Measurements from ENCODE around the gene ALG14. TPM values are rescaled to one million over a fixed set of nuclear protein-coding genes. Genes with fewer than 3 reads are reported as not detected.
A peak's percentile ranks its signal among the peaks of the same experiment; 100 is the strongest.

Gene ALG14
- total RNA-seq, 1 donor from 2014 or later = 4.6 TPM

GRCh38 chr1:94976971-94977548, 95.7 kb downstream of the ALG14 start:
- Histone ChIP-seq H3K4me1 (peaks cover 8% of the 10 kb centered on the region), H3K27me3 (ENCODE audit: low read depth) (no peaks in the 10 kb centered on the region), H3K36me3 (no peaks in the 10 kb centered on the region), H3K4me3 (no peak overlapping the region), H3K27ac (no peak overlapping the region), H3K9me3 (no peaks in the 10 kb centered on the region)
- TF ChIP-seq CTCF (IDR thresholded peaks at IDR 0.05) = no peak
- ATAC-seq = no peak
- intact Hi-C loops (cut with DNase I) = no loop called here
- no peak for DNase-seq

DNA sequence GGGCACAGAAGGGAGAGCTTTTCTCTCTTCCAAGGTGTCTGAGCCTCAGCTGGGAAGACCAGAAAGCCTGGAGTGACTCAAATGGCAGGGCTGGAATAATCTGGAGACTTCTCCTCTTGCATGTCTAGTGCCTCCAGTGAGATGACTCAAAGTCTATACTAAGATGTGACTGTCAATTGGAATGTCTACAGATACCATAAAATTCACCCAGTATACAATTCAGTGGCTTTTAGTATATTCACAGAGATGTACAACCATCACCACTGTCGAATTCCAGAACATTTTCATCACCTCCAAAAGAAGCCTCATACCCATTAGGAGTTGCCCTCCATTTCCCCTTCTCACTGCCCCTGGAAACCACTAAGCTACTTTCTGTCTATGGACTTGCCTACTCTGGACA, 97.9 kb downstream of the ALG14 start:
- Histone ChIP-seq H3K27ac (no peak overlapping the region), H3K36me3 (no peaks in the 10 kb centered on the region), H3K27me3 (ENCODE audit: low read depth) (no peaks in the 10 kb centered on the region), H3K4me3 (no peak overlapping the region), H3K9me3 (no peaks in the 10 kb centered on the region), H3K4me1 (peaks cover 15% of the 10 kb centered on the region)
- intact Hi-C loops (cut with DNase I) = no loop called here
- ATAC-seq (no peak), DNase-seq (no peak)
- TF ChIP-seq CTCF (IDR thresholded peaks at IDR 0.05) = no peak

DNA sequence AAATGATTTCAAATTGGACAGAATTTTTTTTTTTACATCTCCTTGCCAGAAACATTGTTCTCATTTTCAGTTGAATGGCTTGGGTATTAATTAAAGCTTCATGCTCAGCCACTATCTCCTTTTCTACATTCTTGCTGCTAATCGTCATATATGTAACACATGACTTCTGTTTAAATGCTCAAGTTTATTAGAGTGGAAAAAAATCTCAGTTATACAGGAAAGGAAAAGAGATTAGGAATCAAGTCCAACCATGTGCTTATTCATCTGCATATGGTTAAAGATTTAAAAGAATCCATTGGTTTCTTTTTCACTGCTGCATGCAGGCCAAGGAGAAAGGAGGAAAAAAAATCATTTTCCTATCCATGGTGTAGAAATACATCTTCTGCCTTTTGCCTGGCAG, 98.5 kb downstream of the ALG14 start:
- Histone ChIP-seq H3K27me3 (ENCODE audit: low read depth) (no peaks in the 10 kb centered on the region), H3K9me3 (no peaks in the 10 kb centered on the region), H3K27ac (no peak overlapping the region), H3K4me1 (peaks cover 15% of the 10 kb centered on the region), H3K4me3 (no peak overlapping the region), H3K36me3 (no peaks in the 10 kb centered on the region)
- TF ChIP-seq CTCF (IDR thresholded peaks at IDR 0.05) = no peak
- DNase-seq (no peak), ATAC-seq (no peak)
- intact Hi-C loops (cut with DNase I) = no loop called here

GRCh38 chr1:94973309-94973922, 99.3 kb downstream of the ALG14 start:
- no peak overlapping the region for H3K4me3 ChIP-seq
- no peak for ATAC-seq
- no peak for TF ChIP-seq CTCF (IDR thresholded peaks at IDR 0.05)
- peaks cover 15% of the 10 kb centered on the region for H3K4me1 ChIP-seq
- no peaks in the 10 kb centered on the region for H3K27me3 ChIP-seq (ENCODE audit: low read depth)
- H3K36me3 ChIP-seq = no peaks in the 10 kb centered on the region
- intact Hi-C loops (cut with DNase I) = no loop called here
- no peaks in the 10 kb centered on the region for H3K9me3 ChIP-seq
- no peak overlapping the region for H3K27ac ChIP-seq
- DNase-seq = no peak

DNA sequence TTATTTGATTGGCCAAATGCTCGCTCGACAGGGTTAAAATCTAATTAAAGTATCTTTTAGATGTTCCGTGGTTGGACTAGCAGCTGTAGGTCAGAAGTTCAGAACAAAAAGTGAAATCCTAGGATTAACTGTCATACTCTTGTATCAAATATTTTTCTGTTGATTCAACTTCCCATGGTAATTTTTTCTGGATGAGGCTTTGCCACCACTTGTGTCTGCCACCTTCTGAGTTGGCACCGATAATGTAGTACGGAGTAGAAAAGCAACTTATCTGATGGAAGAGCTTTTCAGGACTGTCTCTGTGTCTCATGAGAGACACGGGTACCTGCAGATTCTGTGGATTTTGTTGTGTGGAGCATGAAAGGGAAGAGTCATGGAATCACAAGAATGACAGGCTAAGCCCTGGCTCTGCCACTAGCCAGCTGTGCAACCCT, 101.2 kb downstream of the ALG14 start:
- ATAC-seq = peak in 1 of 2 donors; percentile 24
- H3K27ac ChIP-seq = peak overlapping the region; percentile 56
- no peak for TF ChIP-seq CTCF (IDR thresholded peaks at IDR 0.05)

More for the DNA sequence above, 101.2 kb downstream of the ALG14 start:
- no peak for DNase-seq
- no peaks in the 10 kb centered on the region for H3K27me3 ChIP-seq (ENCODE audit: low read depth)
- intact Hi-C loops (cut with DNase I) = no loop called here
- no peak overlapping the region for H3K4me3 ChIP-seq
- H3K4me1 ChIP-seq = peaks cover 15% of the 10 kb centered on the region
- no peaks in the 10 kb centered on the region for H3K9me3 ChIP-seq
- H3K36me3 ChIP-seq = no peaks in the 10 kb centered on the region
